GM19023 (cell line): Measurements from ENCODE around the gene HSP90B1.
A peak's percentile ranks its signal among the peaks of the same experiment; 100 is the strongest.

ENCODE experiments used
- ATAC-seq: cut with Tn5 transposase; IDR thresholded peaks from one replicate; pipeline ENCODE4 v1.9.1; 2021; ENCODE audit warnings: mild to moderate bottlenecking, moderate library complexity; ENCODE audit not compliant: unreplicated experiment

The HSP90B1 gene

DNA sequence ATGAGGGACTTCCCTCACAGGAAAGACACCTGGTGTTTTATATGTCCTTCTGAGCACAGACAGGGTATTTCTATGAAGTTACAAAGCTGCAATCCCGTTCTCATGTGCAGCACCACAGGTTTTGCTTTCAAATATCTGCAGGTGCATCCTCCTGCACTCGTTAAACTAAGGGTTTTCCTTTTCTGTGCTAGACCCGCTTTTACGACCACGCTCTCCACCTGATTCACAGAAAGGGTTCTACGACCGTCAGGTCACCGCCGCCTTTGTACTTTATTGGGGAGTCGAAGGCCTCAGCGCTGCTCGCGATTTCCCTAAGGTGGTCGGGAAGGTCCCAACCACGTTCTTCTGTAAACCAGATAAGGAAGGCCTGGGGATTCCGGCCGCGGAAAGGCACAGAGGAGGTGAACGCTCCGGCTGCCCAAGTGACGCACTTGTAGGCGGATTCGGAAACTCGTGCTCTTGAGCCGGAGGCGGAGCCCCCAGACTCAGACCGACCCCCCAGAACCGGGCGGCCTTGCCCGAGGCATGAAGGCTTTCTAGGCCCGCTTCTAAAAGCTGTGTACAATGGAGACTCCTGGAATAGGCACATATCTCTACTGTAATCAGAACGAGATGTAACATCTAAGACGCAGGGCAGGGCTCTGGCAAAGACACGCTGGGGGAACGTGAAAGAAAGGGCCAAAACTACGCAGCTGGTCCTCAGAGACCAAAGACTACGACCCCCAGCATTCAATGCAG, 995 bp upstream of the HSP90B1 start:
- ATAC-seq = peak; percentile 17

DNA sequence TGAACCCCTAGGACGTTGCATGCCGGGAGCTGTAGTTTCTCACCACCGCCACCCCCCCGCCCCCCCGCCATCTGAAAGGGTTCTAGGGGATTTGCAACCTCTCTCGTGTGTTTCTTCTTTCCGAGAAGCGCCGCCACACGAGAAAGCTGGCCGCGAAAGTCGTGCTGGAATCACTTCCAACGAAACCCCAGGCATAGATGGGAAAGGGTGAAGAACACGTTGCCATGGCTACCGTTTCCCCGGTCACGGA, 501 bp upstream of the HSP90B1 start:
- ATAC-seq = no peak

DNA sequence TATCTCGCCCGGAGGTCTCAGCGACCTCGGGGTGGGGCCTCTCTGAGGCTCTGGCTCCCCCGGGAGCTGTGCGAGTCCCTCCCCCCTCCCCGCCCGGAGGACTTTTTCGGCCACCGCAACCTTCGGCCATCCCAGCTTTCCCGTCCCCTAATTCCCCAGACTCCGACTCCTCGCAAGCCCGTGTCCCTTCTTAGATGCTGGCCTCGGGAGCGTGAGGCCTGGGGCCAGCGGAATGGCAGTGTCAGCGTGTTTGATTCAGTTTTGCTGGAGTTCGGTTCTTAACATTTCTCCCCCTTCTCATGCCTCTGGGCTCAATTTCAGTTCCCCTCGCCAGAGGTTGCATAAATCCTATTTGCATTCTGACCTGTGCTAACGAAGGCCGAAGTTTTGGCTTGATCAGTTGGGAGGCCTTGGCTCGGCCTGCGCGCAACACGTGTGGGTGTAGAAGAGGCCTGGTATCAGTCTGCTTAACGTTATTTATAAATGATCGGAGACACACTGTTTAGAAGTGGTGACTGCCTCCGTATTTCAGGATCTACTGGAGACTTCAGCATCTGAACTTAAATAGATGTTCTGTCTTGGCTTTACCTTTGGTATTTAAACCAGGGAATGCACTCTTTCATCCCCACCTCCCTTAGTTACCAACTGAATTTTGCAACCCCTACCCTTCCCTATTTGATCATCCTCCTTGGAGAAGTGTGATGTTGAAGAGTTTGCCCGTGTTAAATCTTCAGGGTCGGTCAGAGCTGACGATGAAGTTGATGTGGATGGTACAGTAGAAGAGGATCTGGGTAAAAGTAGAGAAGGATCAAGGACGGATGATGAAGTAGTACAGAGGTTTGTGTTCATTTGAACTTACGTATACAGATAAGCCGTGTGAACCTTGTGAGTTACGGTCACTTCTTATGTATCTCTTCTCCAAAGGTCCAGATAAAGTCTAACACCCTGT, 851 bp downstream of the HSP90B1 start:
- ATAC-seq = peak; percentile 3

DNA sequence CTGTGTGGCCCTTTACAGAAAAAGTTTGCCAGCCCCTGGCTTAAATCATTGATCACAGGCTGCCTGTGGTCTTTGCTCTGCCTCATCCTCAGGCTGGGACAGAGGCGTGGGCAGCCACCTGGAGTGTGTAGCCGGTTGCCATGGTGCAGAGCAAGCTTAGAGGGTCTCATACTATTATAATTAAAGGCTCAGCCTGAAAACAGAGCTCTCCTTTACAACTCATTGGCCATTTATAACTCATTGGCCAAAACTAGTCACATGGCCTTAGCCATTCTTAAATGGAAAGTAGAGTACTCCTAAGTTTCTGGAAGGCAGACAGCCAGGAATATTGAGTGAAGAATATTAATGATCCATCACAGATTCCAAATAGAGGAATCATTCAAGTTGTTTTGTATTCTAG, 3.0 kb downstream of the HSP90B1 start:
- no peak for ATAC-seq

DNA sequence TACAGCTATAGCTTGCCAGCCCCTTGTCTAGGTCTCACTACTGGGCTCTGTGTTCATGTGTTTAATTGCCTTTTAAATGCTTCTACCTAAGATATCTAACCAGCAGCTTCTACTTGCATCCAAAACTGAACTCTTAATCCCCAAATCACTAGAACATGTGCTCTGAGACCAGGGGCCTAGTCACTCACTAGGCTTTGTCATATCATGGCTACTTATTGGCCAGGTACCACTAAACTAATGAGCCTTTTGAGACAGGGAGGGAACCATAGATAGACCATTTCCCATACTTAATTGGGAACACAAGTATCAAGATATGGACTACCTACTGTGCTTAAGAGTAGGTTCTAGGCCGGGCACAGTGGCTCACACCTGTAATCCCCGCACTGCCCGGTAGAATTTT, 6.5 kb downstream of the HSP90B1 start:
- no peak for ATAC-seq

DNA sequence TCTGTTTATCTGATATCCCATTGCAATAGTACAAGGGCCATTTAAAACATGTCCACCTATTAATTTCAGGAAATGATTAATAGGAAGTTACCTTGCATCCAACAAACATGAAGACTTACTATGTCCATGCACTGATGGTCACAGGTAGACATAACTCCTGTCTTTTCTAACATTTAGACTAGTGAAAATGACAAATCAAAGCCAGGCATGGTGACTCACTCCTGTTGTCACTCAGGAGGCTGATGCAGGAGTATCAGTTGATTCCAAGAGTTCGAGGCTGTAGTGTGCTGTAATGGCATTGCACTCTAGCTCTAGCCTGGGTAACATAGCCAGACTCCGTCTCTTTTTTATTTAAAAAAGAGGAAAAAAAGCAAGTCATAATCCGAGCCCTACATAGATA, 14.8 kb downstream of the HSP90B1 start:
- ATAC-seq = no peak

DNA sequence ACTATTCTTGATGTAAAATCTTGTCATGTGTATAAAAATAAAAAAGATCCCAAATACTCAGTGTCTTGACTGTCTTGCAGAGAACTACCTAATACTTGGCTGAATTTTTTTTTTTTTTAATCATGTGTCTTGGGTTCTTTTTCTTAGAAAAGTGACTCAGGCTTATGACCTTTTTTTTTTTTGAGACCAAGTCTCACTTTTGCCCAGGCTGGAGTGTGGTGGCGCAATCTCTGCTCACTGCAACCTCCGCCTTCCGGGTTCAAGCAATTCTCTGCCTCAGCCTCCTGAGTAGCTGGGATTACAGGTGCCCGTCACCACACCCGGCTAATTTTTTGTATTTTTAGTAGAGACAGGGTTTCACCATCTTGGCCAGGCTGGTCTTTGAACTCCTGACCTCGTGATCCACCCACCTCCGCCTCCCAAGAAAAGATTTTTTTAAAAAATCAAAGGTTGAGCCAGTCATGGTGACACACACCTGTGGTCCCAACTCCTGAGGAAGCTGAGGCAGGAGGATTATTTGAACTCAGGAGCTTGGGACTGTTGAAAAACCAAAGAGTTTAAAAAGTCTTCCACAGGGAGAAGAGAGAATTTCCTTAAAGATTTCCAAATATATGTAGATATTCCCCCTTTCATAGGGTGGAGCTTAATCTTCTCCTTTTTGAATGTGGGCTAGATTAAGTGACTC, 17.8 kb downstream of the HSP90B1 start:
- ATAC-seq = no peak

DNA sequence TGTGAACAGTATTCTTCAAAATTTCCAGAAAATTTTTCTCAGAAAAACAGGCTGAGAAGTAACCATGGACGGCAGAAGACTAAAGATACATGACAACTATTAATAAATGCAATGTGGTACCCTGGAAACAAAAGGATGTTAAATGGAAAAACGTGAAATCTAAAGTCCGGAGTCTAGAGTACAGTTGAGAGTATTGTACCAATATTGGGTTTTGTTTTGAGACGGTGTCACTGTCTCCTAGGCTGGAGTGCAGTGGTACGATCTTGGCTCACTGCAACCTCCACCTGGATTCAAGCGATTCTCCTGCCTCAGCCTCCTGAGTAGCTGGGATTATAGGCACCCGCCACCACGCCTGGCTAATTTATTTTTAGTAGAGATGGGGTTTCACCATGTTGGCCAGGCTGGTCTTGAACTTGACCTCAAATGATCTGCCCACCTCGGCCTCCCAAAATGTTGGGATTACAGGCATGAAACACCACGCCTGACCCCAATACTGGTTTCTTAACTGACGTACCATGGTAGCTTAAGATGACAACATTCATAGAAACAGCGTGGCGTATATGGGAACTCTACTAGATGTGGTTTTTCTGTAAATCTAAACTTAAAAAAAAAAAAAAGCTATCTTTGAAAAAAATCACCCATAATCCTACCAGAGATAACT, 18.7 kb downstream of the HSP90B1 start:
- ATAC-seq = no peak

DNA sequence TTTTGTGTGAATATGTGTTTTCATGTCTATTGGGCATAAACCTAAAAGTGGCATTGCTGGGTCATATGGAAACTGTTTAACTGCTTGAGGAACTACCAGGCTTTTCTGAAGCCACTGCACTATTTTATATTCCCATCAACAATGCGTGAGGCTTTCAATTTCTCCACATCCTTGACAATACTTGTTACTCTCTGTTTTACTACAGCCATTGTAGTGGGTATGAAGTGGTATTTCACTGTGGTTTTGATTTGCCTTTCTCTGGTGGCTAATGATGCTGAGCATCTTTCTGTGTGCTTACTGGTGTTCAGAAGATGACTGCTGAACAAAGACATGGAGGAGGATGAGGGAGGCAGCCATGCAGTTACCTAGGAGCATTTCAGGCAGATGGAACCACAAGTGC, 22.3 kb downstream of the HSP90B1 start:
- no peak for ATAC-seq

DNA sequence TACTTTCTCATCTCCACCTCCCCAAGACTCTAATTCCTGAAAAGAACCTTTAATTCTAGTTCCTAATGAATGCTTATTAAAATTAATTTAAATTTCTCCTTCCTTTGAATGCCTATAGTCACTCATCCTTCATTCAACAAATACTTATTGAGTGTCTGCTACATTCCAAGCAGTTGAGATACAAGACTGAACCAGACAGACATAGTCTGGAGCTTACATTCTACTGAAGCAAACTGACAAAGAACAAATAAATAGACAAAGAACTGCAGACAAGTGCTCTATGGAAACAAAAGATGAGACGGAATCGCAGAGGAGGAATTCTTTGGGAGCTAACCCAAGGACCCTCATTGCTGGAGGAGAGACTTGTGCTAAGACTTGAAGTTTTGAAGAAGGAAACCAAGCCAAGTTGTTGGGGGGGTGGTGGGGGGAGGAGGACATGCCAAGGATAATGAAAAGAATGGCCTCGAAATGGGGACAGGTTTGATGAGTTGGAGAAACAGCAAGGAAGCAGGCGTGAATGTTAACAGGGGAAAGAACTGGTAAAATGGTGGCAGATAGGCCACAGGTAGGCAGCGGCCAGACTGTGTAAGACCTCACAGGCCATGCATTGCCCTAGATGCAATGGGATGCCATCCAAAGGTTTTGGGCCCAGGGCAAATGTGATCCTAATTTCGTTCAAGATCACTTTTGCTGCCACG, 25.8 kb downstream of the HSP90B1 start:
- no peak for ATAC-seq

DNA sequence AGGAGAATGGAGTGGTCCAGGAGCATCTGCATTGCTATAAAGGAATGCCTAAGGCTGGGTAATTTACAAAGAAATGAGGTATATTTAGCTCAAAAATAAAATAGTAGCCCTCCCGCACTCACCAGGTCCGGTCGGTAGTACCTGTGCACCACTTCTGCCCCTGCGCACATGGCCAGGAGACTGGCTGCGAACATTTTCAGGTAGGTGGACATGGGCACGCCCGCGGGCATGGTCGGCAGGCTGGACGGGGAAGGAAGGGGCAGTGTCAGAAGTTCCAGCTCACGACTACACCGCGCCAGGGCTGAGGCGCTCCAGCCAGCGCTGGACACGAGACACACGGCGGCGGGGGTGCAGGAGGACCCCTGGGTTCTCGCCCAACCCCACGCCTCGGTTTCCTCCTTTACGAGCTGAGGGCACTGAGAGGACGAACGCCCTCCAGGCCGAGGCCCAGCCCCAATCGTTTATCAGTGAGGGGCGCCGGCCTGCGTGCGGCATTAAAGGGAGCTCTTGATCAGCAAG, 26.4 kb downstream of the HSP90B1 start:
- peak; percentile 42 for ATAC-seq

DNA sequence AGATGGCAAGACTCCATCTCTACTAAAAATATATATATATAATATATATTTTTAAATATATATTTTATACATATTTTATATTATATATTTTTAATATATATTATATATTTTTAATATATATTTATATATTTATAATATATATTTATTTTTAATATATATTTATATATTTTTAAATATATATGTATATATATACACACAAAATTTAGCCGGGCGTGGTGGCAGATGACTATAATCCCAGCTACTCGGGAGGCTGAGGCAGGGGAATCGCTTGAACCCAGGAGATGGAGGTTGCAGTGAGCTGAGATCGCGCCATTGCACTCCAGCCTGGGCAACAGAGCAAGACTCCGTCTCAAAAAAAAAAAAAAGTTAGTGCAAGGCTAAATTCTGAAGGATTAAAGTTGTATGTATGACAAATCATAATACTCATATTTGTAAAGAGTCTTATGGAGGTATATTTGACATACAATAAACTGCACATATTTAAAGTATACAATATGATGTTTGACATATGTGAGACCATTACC, 27.7 kb downstream of the HSP90B1 start:
- no peak for ATAC-seq

DNA sequence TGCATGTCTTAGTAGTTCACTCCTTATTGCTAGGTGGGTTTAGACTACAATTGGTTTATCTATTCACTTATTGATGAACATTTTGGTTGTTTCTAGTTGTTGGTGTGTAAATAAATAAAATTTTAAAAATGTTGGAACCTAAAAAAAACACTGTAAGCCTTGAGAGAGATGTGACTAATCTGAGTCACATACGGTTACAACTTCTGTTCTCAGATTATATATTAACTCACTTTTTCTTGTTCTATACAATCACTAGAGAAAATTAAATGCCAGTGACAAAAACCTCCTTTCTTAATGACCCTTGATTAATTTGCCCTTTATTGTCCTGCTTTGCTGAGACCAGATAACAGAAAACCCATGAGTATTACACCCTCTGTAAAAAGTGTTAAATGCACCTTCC, 28.4 kb downstream of the HSP90B1 start:
- no peak for ATAC-seq

DNA sequence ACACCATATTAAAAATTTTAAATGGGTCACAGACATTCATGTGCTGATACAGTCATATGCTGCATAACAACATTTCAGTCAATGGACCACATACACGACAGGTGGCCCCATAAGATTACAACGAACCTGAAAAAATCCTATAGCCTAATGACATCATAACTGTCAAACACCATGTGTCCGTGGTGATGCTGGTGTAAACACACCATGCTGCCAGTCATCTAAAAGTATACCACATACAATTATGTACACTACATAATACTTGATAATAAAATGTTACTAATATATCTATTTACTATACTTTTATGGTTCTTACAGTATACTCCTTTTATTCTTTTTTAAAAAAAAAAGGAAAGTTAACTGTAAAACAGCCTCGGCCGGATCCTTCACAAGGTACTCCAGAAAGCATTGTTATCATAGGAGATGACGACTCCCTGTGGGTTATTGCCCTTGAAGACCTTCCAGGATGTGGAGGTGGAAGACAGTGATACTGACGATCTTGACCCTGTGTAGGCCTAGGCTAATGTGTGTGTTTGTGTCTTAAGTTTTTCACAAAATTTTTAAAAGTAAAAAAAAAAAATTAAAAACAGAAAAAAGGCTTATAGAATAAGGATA, 30.5 kb downstream of the HSP90B1 start:
- no peak for ATAC-seq

DNA sequence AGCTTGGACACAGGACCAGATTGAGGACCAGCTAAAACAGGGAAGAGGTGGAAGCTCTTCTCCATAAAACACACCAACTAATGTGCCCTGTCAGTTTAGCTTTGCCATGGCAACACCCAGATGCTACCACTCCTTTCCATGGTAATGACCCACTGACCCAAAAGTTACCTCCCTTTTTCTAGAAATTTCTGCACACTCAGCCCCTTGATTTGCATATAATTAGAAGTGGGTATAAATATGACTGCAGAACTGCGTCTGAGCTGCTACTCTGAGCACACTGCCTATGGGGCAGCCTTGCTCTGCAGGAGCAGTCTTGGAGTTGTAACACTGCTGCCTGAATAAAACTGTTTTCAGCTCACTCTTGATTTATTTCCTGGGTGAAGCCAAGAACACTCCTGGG, 32.3 kb downstream of the HSP90B1 start:
- ATAC-seq = no peak

DNA sequence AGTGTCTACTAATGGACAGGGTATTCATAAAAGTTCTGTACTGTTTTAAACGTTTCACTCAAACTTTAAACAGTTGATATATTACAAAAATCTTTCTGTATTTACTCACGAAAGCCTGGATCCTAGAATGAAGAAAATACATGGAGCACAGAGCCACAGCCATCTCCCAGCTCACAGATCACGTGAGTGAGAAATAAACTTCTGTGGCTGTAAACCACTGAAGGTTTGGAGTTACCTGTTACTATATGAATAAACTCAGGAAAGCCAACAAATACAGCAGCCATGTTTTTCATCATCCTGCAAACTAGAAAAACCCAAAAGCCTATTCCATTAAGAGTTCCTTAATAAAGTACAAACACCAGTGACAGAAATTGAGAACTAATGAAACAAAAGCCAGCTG, 34.6 kb downstream of the HSP90B1 start:
- no peak for ATAC-seq

DNA sequence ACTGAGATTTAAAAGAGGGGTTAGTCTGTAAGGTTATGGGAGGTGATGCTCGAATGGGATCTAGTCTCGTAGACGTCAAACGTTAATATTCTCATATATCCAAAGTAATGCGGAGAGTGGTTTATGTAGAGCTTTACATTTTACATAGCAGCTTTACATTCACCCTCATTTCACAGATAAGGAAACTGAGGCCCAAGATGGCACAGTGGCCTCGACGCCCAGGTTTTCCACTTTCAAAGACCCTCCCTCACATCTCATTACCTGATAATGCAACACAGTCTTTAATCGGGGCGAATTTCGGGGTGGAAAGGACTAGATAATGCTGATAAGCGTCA, 35.0 kb downstream of the HSP90B1 start:
- ATAC-seq = no peak

DNA sequence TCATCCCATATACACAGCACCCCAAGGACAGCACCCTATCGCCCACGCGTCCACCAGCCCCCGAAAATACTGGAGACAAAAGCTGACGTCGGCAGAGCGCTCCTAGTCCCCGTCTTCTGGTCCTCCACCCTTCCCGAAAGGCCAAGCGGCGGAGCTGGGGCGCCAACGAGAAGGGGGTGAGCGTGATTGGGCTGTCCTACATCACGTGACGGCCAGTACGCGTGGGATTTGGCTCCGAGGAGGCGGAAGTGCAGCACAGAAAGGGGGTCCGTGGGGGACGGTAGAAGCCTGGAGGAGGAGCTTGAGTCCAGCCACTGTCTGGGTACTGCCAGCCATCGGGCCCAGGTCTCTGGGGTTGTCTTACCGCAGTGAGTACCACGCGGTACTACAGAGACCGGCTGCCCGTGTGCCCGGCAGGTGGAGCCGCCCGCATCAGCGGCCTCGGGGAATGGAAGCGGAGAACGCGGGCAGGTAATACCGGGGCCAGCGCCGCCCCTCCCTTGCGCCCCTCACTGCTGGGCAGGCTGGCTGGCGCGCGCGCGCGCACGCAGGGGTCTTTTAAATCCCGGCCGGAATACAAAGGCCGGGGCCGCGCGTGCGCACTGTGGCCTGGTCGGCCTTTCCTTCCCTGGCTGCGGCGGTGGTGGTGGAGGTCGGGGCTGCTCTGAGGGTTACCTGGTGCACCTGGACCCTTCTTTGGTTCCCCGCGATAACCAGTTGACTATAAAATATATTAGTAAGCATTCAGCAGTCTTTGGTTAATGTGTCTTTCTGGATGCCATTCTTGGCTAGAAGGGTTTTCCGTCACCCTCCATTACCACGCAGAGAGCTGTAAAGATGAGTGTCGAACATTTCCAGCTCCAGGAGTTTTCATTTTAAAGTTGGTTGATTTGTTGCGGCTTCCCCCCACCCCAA, 35.6 kb downstream of the HSP90B1 start, which contains the start of gene TDG:
Gene TDG, plus strand, starts transcription at position 283 of the 915 bp plus-strand sequence. Its CDS starts 166 bp downstream, at position 449.
- peak; percentile 89 for ATAC-seq

DNA sequence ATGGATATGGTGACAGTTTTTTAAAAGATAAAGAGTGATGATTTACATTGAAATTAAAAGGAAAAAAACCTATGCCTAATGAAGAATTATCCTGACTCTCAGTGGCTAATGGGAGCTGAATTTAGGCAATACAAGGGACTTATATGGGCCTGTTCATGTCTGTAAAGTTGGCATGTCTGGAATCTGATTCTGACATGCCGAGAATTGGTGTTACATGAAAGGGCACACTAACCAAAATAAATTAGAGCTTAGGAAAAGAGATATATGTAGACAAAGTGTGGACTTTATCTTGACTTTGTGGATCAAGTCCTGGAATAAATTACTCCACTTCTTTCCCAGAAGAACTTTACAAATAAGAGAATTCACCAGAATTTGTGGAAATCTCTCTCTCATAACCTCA, 36.5 kb downstream of the HSP90B1 start:
- ATAC-seq = no peak
